ENCODE measurements around the gene PLXNB2.

DNA sequence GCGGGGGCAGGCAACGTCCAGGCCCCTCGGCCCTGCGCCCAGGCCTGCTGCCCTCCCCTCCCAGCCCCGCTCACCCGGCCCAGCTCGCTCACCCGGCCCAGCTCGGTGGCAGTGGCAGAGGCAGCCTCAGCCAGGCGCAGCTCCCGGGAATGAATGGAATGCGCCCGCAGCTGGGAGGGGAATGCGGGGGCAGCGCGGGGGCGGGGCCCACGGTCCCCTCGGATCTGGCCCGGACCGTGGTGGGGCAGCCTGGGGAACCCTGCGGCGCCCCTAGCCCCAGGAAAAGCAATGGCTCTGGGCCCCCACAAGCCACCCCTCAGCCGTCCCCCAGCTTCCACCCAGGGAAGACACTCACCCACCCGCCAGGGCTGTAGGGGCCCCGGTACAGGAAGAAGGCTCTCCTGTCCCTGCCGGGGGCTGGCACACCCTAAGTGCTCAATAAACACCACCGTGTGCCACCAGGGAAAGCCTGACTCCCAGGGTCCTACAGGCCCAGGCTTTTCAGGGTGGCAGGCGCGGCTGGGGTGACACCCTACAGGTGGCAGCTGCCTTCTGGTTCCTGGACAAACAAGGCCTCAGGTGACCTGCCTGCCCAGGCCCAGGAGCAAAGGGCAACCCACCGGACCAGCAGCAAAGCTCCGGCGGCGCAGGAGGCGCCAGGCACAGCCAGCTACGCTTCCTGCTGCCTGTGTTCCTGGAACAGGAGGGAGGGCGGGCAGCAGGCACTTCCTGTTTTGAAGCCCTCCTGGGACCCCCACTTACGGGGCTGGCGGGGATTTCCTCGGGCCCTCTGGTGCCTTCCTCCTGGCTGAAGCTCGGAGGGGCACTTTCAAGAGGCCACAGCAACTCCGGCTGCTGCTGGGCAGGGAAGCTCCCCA, 13.8 kb downstream of the PLXNB2 start:
- TF ChIP-seq, protein P1, sequence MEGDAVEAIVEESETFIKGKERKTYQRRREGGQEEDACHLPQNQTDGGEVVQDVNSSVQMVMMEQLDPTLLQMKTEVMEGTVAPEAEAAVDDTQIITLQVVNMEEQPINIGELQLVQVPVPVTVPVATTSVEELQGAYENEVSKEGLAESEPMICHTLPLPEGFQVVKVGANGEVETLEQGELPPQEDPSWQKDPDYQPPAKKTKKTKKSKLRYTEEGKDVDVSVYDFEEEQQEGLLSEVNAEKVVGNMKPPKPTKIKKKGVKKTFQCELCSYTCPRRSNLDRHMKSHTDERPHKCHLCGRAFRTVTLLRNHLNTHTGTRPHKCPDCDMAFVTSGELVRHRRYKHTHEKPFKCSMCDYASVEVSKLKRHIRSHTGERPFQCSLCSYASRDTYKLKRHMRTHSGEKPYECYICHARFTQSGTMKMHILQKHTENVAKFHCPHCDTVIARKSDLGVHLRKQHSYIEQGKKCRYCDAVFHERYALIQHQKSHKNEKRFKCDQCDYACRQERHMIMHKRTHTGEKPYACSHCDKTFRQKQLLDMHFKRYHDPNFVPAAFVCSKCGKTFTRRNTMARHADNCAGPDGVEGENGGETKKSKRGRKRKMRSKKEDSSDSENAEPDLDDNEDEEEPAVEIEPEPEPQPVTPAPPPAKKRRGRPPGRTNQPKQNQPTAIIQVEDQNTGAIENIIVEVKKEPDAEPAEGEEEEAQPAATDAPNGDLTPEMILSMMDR (IDR thresholded peaks at IDR 0.05): no peak
- TF ChIP-seq POLR2A (IDR thresholded peaks at IDR 0.05): no peak

Data from vagina (tissue), 2 donors.